Osteoblast (primary cell): ENCODE measurements around the gene FTO. TPM values are rescaled to one million over a fixed set of nuclear protein-coding genes. Genes with fewer than 3 reads are reported as not detected.

Source experiments
- DNase-seq: peaks from one replicate; pipeline ENCODE4 v3.0.0; 2011; ENCODE audit warnings: low spot score, mixed read lengths; ENCODE audit not compliant: insufficient read length; ENCODE audit errors: missing footprints
- H2AFZ ChIP-seq: 2 replicates; pipeline ENCODE4 v1.6.0; 2011; ENCODE audit warnings: mild to moderate bottlenecking, low read length
- H3K27ac ChIP-seq: 2 replicates; pipeline ENCODE4 v1.5.1; 2011; ENCODE audit warnings: mild to moderate bottlenecking, low read depth, low read length, moderate library complexity
- H3K27me3 ChIP-seq: 2 replicates; pipeline ENCODE4 v1.6.0; 2012; ENCODE audit warnings: mild to moderate bottlenecking, control low read depth, inconsistent platforms, low read length, moderate library complexity; ENCODE audit not compliant: insufficient read depth
- H3K36me3 ChIP-seq: 2 replicates; pipeline ENCODE4 v1.5.1; 2011; ENCODE audit warnings: mild to moderate bottlenecking, low read length, control low read depth, moderate library complexity; ENCODE audit not compliant: insufficient read depth
- H3K4me1 ChIP-seq: 2 replicates; pipeline ENCODE4 v1.5.1; 2011; ENCODE audit warnings: mild to moderate bottlenecking, low read length, control low read depth, moderate library complexity; ENCODE audit not compliant: insufficient read depth
- H3K4me2 ChIP-seq: 2 replicates; pipeline ENCODE4 v1.6.0; 2011; ENCODE audit warnings: mild to moderate bottlenecking, low read length; ENCODE audit not compliant: insufficient read depth
- H3K4me3 ChIP-seq: fragments of 200-600 bp; sonication (generic); 3 replicates; pipeline ENCODE4 v1.5.1; 2012; ENCODE audit warnings: mild to moderate bottlenecking, low read length, inconsistent platforms; ENCODE audit not compliant: insufficient read depth
- H3K79me2 ChIP-seq: 2 replicates; pipeline ENCODE4 v1.6.0; 2012; ENCODE audit warnings: mild to moderate bottlenecking, low read length, control low read depth, inconsistent platforms; ENCODE audit not compliant: insufficient read depth
- H3K9me3 ChIP-seq: 2 replicates; pipeline ENCODE4 v1.5.1; 2011; ENCODE audit warnings: low read depth, low read length, control low read depth
- H4K20me1 ChIP-seq: 2 replicates; pipeline ENCODE4 v1.6.0; 2012; ENCODE audit warnings: mild to moderate bottlenecking, low read length, control low read depth; ENCODE audit not compliant: insufficient read depth
- total RNA-seq: library from RNA; depleted of rRNA; stranded (reverse); fragments of >200 nt; gene quantifications from 2 replicates; pipeline ENCODE4 v1.2.3, GENCODE V29; 2012
- TF ChIP-seq, protein P1 (sequence below): IDR thresholded peaks from 2 replicates; pipeline ENCODE4 v1.5.1; 2011; ENCODE audit warnings: mild to moderate bottlenecking, low read depth, low read length, moderate library complexity; ENCODE audit errors: extremely low read depth

FTO gene
- total RNA-seq, 1 donor, result 152 TPM

GRCh38 chr16:54156349-54156748 lies 452.4 kb downstream of the FTO start:
- TF ChIP-seq, protein P1, sequence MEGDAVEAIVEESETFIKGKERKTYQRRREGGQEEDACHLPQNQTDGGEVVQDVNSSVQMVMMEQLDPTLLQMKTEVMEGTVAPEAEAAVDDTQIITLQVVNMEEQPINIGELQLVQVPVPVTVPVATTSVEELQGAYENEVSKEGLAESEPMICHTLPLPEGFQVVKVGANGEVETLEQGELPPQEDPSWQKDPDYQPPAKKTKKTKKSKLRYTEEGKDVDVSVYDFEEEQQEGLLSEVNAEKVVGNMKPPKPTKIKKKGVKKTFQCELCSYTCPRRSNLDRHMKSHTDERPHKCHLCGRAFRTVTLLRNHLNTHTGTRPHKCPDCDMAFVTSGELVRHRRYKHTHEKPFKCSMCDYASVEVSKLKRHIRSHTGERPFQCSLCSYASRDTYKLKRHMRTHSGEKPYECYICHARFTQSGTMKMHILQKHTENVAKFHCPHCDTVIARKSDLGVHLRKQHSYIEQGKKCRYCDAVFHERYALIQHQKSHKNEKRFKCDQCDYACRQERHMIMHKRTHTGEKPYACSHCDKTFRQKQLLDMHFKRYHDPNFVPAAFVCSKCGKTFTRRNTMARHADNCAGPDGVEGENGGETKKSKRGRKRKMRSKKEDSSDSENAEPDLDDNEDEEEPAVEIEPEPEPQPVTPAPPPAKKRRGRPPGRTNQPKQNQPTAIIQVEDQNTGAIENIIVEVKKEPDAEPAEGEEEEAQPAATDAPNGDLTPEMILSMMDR, result no peak
- Histone ChIP-seq H2AFZ (no peak overlapping the region), H3K4me2 (no peak overlapping the region), H3K79me2 (no peaks in the 10 kb centered on the region), H3K27me3 (peaks cover 3% of the 10 kb centered on the region), H3K36me3 (no peaks in the 10 kb centered on the region), H3K4me1 (no peaks in the 10 kb centered on the region), H4K20me1 (no peaks in the 10 kb centered on the region), H3K4me3 (no peak overlapping the region), H3K27ac (no peak overlapping the region), H3K9me3 (no peaks in the 10 kb centered on the region)
- no peak for DNase-seq

- H3K36me3 ChIP-seq, result no peaks in the 10 kb centered on the region
- no peaks in the 10 kb centered on the region for H3K9me3 ChIP-seq
- no peaks in the 10 kb centered on the region for H3K27me3 ChIP-seq
- H3K4me1 ChIP-seq, result no peaks in the 10 kb centered on the region
- TF ChIP-seq, protein P1, result no peak
- no peaks in the 10 kb centered on the region for H3K79me2 ChIP-seq
- H3K4me2 ChIP-seq, result no peak overlapping the region
- H3K27ac ChIP-seq, result no peak overlapping the region
- DNase-seq, result no peak
- H3K4me3 ChIP-seq, result no peak overlapping the region
- no peaks in the 10 kb centered on the region for H4K20me1 ChIP-seq
- H2AFZ ChIP-seq, result no peak overlapping the region
Observed at GRCh38 chr16:54158986-54159385, 455.0 kb downstream of the FTO start.

- H3K9me3 ChIP-seq, result no peaks in the 10 kb centered on the region
- TF ChIP-seq, protein P1, result no peak
Observed at GRCh38 chr16:54159490-54160080, 455.6 kb downstream of the FTO start.

DNA sequence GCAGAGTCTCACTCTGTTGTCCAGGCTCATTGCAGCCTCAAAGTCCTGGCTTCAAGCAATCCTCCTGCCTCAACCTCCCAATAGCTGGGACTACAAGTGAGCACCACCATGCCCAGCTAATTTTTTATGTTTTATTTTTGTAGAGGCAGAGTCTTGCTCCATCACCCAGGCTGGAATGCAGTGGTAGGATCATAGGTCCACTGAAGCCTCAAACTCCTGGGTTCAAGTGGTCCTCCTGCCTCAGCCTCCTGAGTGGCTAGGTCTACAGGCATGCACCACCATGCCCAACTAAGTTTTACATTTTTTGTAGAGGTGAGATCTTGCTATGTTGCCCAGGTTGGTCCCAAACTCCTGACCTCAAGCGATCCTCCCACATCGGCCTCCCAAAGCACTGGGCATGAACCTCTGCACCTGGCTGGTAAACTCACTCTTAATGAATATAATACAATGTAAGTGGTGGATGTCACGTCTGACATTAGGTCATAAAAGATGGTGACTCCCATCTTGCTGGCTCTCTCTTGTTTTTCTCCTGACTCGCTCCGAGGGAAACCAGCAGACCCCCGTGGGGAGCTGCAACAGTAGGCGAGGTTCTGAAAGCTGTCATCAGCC lies 456.4 kb downstream of the FTO start:
- Histone ChIP-seq H3K9me3 (no peaks in the 10 kb centered on the region), H3K36me3 (no peaks in the 10 kb centered on the region), H4K20me1 (no peaks in the 10 kb centered on the region), H2AFZ (no peak overlapping the region), H3K27me3 (no peaks in the 10 kb centered on the region), H3K79me2 (no peaks in the 10 kb centered on the region), H3K4me2 (no peak overlapping the region), H3K4me1 (no peaks in the 10 kb centered on the region), H3K27ac (no peak overlapping the region), H3K4me3 (no peak overlapping the region)
- TF ChIP-seq, protein P1, result no peak
- DNase-seq, result no peak

More at GRCh38 chr16:54159490-54160080, 455.6 kb downstream of the FTO start:
- H2AFZ ChIP-seq, result no peak overlapping the region
- H3K27me3 ChIP-seq, result no peaks in the 10 kb centered on the region
- H3K36me3 ChIP-seq, result no peaks in the 10 kb centered on the region
- H3K4me2 ChIP-seq, result no peak overlapping the region
- no peak overlapping the region for H3K4me3 ChIP-seq
- no peak overlapping the region for H3K27ac ChIP-seq
- no peaks in the 10 kb centered on the region for H3K4me1 ChIP-seq
- DNase-seq, result no peak
- H4K20me1 ChIP-seq, result no peaks in the 10 kb centered on the region
- H3K79me2 ChIP-seq, result no peaks in the 10 kb centered on the region
